T-helper 9 cell (primary cell): ENCODE measurements around the gene SNAP91.
"Not testable (repeated sequence)": the region's sequence is repeated elsewhere in the genome, so short reads cannot be mapped to it uniquely, and the experiment has no call there.

ENCODE experiments used
- DNase-seq: peaks from one replicate; pipeline ENCODE4 v3.0.0-alpha.2; 2020

SNAP91 gene

GRCh38 chr6:83629908-83630307 is 79.0 kb downstream of the SNAP91 start:
- DNase-seq = not testable (repeated sequence)

DNA sequence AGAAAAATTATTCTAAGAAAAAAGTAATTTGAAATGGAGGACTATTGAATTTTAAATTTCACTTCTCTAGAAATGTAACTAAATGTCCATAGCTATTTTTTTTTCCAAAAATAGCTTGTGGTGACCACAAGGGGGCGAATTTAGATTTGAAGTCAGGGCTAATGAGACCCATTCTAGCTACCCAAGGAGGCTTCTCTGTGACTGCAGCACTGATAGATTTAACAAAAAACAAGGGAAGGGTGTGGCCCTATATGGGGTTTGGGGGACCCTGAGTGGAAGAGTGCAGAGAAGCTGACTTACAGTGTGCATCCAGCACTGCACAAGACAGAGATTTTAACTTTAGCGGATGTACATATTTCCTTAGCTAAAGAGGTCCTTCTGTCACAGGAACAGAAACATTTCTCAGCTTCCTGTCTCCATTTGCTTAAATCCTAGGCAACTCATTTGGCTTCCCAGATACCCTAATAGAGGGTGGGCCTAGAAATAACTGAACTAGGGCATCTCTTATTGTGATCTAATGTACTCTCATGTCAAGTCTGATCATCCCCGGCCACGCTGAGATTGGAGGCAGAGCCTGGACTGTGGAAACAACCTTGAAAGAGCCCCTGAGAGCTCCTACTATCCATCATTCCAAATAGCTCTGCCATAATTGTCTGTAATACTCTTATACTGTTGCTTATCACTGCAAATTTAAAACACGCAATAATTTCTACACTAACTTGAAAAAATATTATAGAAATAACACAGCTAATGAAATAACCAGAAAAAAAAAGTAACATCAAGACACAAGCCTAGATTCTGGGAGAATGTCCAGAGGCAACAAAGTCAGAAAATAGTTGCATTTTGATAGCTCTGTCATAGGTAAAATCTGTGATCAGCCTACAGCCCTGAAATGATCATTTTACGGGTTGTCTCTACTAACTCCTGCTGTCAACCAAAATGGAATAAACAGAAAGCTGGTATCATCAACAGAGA is 93.6 kb downstream of the SNAP91 start:
- DNase-seq = no peak

DNA sequence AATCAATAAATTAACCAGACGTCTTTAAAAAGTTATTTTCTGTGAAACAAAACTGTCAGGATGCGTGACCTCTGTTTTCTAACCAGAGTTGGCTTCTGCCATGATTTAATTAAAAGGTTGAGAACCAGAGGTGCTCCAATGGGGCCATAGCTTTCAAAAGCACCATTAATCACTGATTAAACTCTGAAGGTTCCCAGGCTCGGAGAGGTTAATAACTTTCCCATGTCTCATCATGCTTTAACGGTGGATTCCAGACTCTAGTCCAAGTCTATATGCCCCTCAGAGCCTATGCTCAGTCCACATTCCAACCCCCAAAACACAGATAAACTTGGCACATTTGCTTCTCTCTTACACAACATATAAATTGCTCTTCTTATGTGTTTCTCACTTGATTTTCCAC is 95.5 kb downstream of the SNAP91 start:
- DNase-seq = no peak

GRCh38 chr6:83609248-83609647 is 99.7 kb downstream of the SNAP91 start:
- no peak for DNase-seq

- DNase-seq = no peak
These were observed 103.4 kb downstream of the SNAP91 start for GRCh38 chr6:83605517-83605916.

DNA sequence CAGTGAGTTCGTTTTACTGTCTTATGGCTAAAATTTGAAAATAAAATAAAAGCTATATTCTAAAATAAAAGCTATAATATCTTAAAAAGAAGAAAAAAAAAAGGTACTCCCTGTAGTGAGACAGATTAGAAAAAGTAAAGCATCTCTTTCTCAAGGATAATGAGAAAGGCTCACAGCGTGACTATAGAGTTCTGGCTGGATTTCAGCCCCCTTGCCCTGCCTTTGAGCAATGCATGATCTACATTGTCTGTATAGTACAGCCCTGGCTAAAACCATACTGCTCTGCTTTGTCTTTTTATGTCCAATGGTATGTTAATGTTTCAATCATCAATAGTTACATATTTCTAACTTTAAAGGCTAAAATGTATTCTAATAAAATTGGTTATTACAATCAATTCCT is 105.3 kb downstream of the SNAP91 start:
- no peak for DNase-seq

DNA sequence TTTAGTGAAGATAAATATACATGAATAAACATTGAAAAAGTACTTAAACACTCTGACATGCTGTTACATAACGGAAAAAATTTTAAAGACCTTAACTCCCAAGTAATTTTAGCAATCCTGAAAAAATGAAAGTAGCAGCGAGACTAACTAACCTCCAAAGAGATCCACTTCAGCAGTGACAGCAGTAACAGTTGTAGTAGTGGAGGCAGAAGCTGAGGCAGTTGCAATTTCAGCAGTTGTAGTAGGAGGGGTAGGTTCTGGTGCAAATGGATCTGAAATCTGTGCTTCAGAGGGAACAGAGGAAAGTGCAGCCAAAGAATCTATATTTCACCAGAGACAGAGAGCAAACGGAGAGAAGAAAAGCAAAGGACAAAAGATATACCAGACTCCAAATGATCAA is 107.8 kb downstream of the SNAP91 start:
- DNase-seq = no peak

DNA sequence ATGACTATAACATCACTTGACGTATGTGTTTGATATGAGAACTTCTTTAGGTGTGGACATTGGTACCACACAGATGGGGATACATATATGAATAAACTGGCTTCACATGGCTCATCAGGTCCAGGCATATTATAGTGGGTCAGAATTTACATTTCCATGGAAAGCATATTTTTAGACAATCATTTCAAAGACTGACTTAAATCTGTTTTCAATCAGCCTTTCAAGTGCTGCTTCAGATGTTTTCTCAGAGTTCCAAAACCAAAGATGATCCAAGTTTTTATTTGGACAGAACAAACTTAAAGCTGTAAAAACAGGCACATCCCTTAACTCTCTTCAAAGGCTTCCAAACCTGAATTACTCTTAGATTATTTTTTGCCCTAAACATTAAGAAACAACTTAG is 108.4 kb downstream of the SNAP91 start:
- DNase-seq = no peak

GRCh38 chr6:83597511-83597910 is 111.4 kb downstream of the SNAP91 start:
- no peak for DNase-seq

DNA sequence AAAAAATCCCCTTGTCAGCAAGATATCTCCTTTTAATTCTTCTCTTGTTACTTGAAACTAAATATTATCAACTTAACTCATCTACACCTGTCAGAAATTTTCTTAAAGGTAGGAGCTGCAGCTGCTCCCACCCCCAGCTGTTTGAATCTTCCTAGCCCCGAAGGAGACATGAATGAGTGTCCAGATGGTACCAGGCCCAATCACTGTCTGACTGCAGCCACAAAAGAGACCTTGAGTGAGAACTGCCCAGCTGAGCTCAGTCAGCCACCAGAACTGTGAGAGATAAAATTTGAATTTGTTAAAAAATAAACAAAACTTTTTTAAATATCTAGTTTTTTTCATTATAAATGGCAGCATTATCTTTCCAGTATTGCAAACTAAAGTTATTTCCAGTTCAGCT is 111.8 kb downstream of the SNAP91 start:
- DNase-seq = no peak

GRCh38 chr6:83594941-83595340 is 114.0 kb downstream of the SNAP91 start:
- DNase-seq = no peak

- no peak for DNase-seq
These were observed 115.5 kb downstream of the SNAP91 start for GRCh38 chr6:83593395-83593785.

- DNase-seq = no peak
These were observed 116.0 kb downstream of the SNAP91 start for GRCh38 chr6:83592770-83593394.

DNA sequence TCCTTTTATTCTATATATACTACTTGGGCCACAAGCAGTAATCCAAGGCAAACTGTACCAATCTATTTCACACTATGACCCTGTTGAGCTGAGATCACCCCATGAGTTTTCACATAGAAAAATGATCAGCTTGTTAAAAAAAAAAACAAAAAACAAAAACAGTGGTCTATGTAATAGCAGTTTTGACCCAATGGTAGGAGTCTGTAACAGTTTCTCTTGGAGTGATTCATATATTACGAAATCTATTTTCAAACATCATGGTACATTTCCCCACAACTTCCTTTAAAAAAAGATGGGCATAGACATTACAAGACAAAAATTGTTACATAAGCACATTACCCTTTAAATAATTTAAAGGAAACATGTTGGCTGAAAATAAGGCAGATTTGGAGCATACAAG is 118.5 kb downstream of the SNAP91 start:
- DNase-seq = no peak

DNA sequence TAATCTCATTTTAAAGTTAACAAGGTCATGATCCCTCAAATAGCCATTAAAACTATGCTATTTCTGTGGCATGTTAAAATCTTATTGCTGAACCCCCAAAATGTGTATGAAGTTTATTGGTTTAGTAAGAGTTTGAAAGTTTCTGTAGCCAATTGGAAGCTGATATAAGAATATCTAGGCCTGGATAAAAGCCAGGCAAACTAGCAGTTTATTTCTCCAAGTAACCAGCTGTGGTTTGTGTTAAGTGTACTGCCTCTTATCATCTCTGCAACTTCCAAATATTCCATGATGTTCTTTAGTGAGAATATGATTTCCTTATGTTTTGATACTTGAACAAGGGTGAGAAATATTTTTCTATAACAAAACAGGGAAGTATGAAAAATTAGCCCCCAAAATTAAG is 119.8 kb downstream of the SNAP91 start:
- DNase-seq = no peak

GRCh38 chr6:83578057-83578456 is 130.8 kb downstream of the SNAP91 start:
- DNase-seq = no peak

DNA sequence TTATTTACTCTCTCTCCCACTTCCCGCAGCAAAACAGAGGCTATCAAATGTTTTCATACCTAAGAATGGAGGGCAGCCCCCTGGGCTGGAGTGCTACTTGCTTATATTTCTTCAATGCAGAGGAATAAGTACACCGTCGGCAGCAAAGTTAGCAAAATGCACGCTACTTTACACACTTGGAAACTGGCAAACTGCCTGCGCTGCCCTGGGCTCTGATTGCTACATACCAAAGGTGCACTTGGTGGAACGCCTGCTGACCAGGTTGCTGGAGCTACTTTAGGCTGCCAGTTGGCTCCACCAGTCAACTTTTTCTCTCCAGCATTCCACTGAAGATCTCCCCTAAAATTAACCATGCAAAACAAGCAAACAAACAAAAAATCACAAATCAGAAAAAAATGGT is 134.1 kb downstream of the SNAP91 start:
- no peak for DNase-seq

GRCh38 chr6:83571663-83572185 is 137.2 kb downstream of the SNAP91 start:
- not testable (repeated sequence) for DNase-seq

GRCh38 chr6:83558975-83559374 is 149.9 kb downstream of the SNAP91 start:
- no peak for DNase-seq

- DNase-seq = no peak
These were observed 152.0 kb downstream of the SNAP91 start for GRCh38 chr6:83556871-83557270.

DNA sequence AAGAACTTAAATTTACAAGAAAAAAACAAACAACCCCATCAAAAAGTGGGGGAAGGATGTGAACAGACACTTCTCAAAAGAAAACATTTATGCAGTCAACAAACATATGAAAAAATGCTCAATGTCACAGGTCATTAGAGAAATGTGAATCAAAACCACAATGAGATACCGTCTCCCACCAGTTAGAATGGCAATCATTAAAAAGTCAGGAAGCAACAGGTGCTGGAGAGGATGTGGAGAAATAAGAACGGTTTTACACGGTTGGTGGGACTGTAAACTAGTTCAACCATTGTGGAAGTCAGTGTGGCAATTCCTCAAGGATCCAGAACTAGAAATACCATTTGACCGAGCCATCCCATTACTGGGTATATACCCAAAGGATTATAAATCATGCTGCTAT is 157.2 kb downstream of the SNAP91 start:
- DNase-seq = not testable (repeated sequence)

GRCh38 chr6:83550482-83550881 is 158.4 kb downstream of the SNAP91 start:
- not testable (repeated sequence) for DNase-seq

- DNase-seq = no peak
These were observed 162.3 kb downstream of the SNAP91 start for GRCh38 chr6:83546636-83547035.

DNA sequence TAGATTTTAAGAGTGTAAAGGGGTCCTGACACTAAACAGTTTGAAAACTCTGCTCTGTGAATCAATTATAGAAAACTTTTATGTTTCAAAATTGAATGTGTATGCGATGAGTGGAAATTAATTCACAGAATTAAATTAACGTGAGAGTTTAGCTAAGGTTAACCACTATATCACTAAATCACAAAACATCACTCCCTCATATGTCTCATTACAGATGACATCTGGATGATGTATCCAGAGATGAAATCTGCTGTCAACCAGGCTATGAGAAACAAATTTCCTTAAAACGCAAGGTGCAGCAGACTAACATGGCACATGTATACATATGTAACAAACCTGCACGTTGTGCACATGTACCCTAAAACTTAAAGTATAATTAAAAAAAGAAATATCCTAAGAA is 169.2 kb downstream of the SNAP91 start:
- DNase-seq = no peak
